ENCODE measurements around the gene RASSF4. TPM values are rescaled to one million over a fixed set of nuclear protein-coding genes. Genes with fewer than 3 reads are reported as not detected.

RASSF4 gene
- total RNA-seq, 3 donors from 2014 or later = 20.0 to 50.6 (median 32.3) TPM

DNA sequence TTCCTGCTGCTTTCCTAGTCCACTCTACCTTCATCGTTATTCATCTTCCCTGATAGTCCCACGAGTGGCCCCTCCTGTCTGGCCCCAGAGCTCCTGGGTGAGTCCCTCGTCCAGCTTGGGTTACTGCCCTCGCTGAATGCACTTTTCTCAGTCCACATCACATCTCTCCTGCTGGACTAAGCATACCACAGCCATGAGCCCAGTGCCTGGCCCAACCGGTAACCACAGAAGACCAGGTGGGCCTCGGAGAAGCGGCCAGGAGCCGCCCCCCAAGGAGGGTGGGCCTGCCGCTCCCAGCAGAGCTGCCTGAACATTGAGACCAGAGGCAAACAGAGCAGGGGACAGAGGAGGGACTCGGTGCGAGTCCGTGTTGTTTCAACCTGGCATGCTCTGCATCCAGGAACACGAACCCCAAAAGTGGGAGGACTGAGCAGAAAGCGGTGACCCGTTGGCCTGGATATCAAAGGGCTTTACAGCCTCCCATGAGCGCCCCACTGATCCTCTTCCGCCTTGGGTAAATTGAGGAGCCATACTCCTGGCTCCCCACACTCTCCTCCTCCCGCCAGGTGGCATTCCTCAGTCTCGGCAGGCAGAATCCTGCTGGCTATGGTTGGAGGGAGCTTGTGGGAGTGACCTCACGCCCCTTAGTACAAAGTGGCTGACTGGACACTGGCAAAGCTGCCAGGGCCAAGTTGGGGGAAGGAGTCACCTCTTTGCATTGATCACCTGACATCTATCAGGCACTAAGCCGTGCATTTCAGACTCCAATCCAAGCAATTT is 35.2 kb upstream of the RASSF4 start:
- no peak overlapping the region for H3K4me3 ChIP-seq
- no peaks in the 10 kb centered on the region for H3K36me3 ChIP-seq (ENCODE audit: low read depth)
- no peaks in the 10 kb centered on the region for H3K4me1 ChIP-seq (ENCODE audit: low read depth)
- no peak for DNase-seq
- intact Hi-C loops (cut with DNase I, micrococcal nuclease) = no loop called here
- ATAC-seq = no peak
- TF ChIP-seq, protein P1, sequence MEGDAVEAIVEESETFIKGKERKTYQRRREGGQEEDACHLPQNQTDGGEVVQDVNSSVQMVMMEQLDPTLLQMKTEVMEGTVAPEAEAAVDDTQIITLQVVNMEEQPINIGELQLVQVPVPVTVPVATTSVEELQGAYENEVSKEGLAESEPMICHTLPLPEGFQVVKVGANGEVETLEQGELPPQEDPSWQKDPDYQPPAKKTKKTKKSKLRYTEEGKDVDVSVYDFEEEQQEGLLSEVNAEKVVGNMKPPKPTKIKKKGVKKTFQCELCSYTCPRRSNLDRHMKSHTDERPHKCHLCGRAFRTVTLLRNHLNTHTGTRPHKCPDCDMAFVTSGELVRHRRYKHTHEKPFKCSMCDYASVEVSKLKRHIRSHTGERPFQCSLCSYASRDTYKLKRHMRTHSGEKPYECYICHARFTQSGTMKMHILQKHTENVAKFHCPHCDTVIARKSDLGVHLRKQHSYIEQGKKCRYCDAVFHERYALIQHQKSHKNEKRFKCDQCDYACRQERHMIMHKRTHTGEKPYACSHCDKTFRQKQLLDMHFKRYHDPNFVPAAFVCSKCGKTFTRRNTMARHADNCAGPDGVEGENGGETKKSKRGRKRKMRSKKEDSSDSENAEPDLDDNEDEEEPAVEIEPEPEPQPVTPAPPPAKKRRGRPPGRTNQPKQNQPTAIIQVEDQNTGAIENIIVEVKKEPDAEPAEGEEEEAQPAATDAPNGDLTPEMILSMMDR (IDR thresholded peaks at IDR 0.05) = no peak
- no peaks in the 10 kb centered on the region for H3K9me3 ChIP-seq

DNA sequence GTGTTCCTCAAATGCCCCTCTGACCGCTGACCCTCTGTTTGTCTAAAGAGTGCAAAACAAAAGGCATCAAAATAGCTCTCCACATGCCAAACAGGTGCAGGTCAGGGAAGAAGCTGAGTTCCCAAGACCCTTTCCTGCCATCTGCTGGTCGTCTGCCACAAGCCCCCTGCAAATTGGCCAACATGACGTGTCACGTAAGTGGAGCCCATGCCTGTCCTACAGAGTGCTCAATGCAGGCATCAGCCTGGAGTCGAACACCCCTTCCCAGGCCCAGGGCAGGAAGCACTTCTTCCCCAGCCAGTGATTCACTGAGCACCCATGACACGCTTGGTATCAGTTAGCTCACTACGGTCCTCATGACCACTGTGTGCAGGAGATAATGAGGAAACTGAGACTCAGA is 34.4 kb upstream of the RASSF4 start:
- Histone ChIP-seq H3K4me3 (no peak overlapping the region), H3K36me3 (ENCODE audit: low read depth) (no peaks in the 10 kb centered on the region), H3K4me1 (ENCODE audit: low read depth) (peaks cover under 1% of the 10 kb centered on the region), H3K9me3 (no peaks in the 10 kb centered on the region)
- no peak for ATAC-seq
- intact Hi-C loops (cut with DNase I, micrococcal nuclease) = no loop called here
- TF ChIP-seq, protein P1 (IDR thresholded peaks at IDR 0.05) = no peak
- no peak for DNase-seq

DNA sequence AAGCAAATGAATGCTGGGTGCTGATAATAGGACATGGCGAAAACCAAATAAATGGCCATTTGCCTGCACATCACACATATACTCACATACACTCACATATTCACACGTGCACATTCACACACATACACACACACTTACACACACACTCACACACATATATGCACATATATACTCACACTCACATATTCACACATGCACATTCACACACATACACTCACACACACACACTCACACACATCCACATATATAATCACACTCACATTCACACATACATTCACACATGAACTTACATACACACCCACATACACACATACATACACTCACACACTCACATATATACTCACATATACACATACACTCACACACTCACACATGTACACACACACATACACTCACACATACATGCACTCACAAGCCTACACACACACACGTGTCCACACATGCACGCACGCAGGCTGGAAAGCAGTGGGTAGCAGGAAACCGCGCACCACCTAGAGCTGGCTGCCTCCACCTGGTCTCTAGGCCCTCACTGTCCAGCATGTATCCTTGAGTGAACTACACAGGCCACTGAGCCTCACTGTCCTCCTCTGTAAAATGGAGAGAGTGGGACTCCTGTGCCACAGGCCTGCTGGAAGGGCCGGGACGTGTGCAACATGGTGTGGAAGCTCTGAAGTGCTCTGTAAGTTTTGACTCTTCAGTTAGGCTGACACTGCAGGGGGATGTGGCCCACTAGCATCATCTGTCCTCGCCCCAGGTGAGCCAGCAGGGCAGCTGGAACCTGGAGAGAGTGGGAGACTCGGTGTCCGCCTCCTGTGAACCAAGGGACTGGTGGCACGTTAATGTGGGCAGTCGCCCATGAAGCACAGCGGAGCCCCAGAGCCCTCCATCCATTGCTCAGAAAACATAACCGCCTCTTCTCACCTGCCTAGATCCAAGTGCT is 33.5 kb upstream of the RASSF4 start:
- intact Hi-C loops (cut with DNase I, micrococcal nuclease) = no loop called here
- Histone ChIP-seq H3K36me3 (ENCODE audit: low read depth) (no peaks in the 10 kb centered on the region), H3K4me1 (ENCODE audit: low read depth) (peaks cover 2% of the 10 kb centered on the region), H3K4me3 (no peak overlapping the region), H3K9me3 (no peaks in the 10 kb centered on the region)
- TF ChIP-seq, protein P1 (IDR thresholded peaks at IDR 0.05) = no peak
- ATAC-seq (no peak), DNase-seq (no peak)

DNA sequence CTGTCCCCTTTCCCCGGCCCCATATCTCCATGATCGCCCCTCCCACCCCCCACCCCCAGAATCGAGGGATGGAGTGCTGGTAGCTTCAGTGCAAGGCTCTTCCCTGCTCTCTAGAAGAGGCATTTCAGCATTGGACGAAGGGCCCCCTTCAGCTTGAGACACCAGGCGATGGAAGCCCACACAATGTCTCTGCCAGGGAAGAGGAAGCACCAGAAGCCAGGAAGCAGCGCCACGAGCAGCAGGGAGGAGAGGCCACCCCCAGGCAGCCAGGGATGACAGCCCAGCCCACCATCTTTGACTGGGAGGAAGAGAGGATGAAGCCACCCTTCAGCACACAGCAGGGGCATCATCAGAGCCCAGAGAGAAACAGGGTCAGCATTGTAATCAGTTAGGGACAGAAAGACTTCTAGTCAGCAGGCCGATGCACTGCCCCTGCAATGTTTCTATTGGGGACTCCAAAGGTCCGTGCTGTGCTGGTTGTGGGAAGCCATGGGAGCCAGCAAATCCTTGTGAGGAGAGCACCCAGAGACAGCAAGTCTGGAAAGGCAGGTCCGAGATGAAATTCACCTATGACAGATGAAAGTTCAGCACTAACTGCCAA is 32.8 kb upstream of the RASSF4 start:
- DNase-seq = no peak

DNA sequence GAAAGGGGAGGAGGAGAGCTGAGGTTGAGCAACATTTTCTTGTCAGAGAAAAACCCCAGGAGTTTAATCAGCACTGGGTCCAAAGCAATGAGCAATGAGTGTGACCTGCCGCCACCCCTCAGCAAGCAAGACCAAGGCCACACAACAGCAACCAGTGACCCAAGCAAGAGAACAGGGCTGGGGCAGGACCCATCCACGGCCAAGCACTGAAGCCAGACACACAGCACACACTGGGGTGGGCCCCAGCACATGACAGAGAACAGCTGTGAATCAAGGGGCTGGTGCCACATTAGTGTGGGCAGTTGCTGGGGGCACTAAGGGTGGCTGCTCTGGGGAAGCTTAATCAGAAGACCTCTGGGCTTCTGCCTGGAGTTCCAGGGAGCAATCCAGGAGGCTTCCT is 32.2 kb upstream of the RASSF4 start:
- DNase-seq = no peak

More for the DNA sequence above, 32.8 kb upstream of the RASSF4 start:
- Histone ChIP-seq H3K4me1 (ENCODE audit: low read depth) (peaks cover 2% of the 10 kb centered on the region), H3K9me3 (no peaks in the 10 kb centered on the region), H3K36me3 (ENCODE audit: low read depth) (no peaks in the 10 kb centered on the region), H3K4me3 (no peak overlapping the region)
- TF ChIP-seq, protein P1 (IDR thresholded peaks at IDR 0.05) = no peak
- intact Hi-C loops (cut with DNase I, micrococcal nuclease) = no loop called here
- ATAC-seq = no peak

More for the DNA sequence above, 32.2 kb upstream of the RASSF4 start:
- H3K4me1 ChIP-seq (ENCODE audit: low read depth) = peaks cover 2% of the 10 kb centered on the region
- H3K36me3 ChIP-seq (ENCODE audit: low read depth) = no peaks in the 10 kb centered on the region
- peak; percentile 12 for ATAC-seq
- intact Hi-C loops (cut with DNase I, micrococcal nuclease) = no loop called here
- H3K4me3 ChIP-seq = no peak overlapping the region
- TF ChIP-seq, protein P1 (IDR thresholded peaks at IDR 0.05) = no peak
- H3K9me3 ChIP-seq = no peaks in the 10 kb centered on the region

Data from mucosa of descending colon (tissue), 3 donors.